ENCODE results near the gene IFT80.

GRCh38 chr3:160435095-160435494, 36.1 kb upstream of the IFT80 start:
- TF ChIP-seq CTCF (IDR thresholded peaks at IDR 0.05) (no peak), POLR2A (IDR thresholded peaks at IDR 0.05) (no peak)

Measured in Peyer's patch (tissue), 4 donors.